AG09309 (cell line): ENCODE measurements around the gene ZCCHC8.
A peak's percentile ranks its signal among the peaks of the same experiment; 100 is the strongest.
"Not testable (repeated sequence)": the region's sequence is repeated elsewhere in the genome, so short reads cannot be mapped to it uniquely, and the experiment has no call there.

ENCODE experiments used
- DNase-seq: peaks from one replicate; pipeline ENCODE4 v3.0.0-alpha.2; 2010; ENCODE audit warnings: low read depth
- H3K4me3 ChIP-seq: 2 replicates; pipeline ENCODE4 v1.5.1; 2011; ENCODE audit warnings: mild to moderate bottlenecking, low read depth, low read length, moderate library complexity; ENCODE audit not compliant: control insufficient read depth
- CTCF ChIP-seq: IDR thresholded peaks from 2 replicates; pipeline ENCODE4 v1.5.1; 2011; ENCODE audit warnings: mild to moderate bottlenecking, low read depth, low read length, inconsistent platforms; ENCODE audit not compliant: insufficient read depth, control insufficient read depth; ENCODE audit errors: missing control alignments

ZCCHC8 gene

DNA sequence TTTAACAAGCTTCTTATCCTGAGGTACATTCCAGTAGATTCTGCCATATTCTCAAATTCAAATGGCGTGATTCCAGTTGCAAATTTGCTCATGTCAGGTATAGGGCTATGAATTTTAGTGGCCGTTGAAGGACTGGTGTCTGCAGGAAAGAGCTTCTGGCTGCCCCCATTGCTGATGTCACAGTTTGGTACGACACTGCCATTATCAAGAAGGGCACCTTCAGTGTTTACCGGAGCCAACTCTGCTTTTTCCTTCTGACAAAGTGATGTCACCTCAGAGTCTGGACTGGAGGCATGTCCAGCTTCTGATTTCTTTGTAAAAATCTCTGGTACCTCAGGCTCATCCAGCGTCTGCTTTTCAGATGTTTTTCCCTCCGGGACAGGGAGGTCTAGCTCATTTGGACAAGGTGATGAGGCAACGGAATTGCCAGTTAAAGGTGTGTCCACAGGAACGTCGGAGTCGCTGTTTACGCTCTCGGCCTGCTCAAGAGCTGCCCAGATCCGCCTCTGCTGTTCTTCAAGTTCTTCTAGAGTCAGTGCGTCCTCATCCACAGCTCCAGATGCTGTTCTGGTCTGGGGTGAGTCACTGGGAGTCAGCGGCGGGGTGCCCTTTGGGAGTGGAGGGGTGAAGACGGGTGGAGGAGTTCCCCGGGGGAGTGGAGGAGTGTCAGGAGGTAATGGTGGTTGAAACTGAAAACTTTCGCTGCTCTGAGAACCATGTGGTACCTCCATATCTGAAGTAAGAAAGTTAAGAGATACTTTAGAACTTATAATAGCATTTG, 27.0 kb downstream of the ZCCHC8 start:
- TF ChIP-seq CTCF: no peak
- H3K4me3 ChIP-seq: no peak overlapping the region
- DNase-seq: no peak

DNA sequence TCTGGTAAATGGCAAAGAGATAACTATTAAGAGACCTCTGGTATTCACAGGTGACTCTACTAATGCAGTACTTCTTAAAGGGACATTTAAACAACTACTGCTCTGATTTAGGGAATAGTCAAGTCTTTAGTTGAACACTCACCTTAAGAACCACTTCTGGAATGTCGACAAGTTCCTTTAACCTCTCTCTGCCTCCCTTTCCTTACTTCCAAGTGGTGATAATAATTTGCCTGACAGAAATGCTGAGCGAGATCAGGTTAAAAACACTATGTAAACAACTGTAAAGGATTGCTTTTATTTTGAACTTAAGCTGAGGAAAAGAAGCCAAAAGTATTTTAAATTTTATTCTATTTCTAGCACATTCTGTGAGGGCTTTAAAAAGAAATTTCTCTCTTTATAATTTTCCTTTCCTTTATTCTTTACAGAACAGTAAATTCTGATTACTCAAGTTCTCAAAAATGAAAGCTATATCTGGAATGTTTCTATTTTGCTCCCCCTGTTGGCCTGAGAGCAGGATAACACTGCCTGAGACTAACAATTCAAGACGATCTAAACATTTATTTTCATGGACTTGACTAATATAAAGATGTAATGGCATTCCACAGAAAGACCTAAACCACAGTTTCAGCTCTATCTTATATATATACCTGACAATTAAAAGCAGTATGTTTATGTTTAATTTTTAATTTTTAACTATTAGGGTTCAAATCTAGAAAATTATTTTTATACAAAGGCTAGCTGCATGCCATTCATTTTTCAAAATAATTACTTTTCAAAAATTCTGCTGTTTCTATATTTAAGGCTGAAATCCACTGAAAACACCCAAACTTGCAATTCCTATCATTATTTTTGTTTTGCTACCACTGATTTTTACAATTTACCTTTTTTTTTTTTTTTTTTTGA, 29.2 kb downstream of the ZCCHC8 start:
- H3K4me3 ChIP-seq: no peak overlapping the region
- peak; percentile 57 for DNase-seq
- TF ChIP-seq CTCF: peak; percentile 65

DNA sequence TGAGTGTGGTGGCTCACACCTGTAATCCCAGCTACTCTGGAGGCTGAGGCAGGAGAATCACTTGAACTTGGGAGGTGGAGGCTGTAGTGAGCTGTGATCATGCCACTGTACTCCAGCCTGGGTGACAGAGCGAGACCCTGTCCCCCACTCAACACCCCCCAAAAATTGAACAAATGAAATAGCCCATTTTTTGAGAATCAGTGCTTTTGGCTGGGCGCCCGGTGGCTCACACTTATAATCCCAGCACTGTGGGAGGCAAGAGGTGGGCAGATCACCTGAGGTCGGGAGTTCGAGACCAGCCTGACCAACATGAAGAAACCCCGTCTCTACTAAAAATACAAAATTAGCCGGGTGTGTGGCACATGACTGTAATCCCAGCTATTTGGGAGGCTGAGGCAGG, 30.2 kb downstream of the ZCCHC8 start:
- H3K4me3 ChIP-seq, DNase-seq: not testable (repeated sequence)

GRCh38 chr12:122469856-122470255, 30.9 kb downstream of the ZCCHC8 start:
- not testable (repeated sequence) for DNase-seq, H3K4me3 ChIP-seq

DNA sequence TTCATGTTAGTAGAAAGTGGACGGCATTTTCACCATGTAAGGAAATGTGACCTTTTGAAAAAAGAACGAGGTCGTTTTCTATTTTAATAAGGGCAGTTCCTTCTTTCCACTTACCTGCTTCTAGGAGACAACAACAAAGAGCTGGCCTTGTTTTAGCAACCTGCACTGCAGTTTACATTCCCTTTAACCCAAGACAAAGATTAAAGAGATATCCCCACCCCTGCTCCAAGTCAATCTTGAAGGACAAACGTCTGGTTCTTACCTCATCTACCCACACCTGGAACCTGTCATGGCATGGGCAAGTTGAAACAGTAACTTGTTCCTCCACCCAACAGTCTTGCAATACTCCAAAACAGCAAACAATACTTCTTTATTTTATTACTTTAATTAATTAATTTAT, 32.7 kb downstream of the ZCCHC8 start:
- no peak for TF ChIP-seq CTCF
- DNase-seq: no peak
- no peak overlapping the region for H3K4me3 ChIP-seq

DNA sequence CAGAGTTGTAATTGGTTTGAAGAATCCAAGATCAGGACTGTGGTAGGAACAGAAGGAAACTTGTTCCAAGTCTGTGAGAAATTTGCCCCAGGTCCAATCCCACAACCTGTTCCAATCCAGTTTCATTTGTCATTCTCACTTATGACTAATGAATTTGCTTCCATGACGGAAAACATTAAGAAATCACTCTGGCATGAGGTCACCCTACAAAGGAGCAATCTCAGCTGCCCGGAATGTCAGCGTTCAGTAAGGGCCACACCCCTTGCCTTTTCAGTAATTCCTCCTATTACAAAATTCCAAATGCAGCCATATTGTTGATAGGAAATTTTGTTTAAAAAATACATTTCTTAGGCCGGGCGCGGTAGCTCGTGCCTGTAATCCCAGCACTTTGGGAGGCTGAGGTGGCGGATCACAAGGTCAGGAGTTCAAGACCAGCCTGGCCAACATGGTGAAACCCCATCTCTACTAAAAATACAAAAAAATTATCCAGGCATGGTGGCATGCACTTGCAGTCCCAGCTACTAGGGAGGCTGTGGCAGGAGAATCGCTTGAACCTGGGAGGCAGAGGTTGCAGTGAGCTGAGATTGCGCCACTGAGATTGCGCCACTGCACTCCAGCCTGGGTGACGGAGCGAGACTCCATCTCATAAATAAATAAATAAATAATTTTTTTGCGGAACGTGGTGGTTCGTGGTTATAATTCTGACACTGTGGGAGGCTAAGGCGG, 36.3 kb downstream of the ZCCHC8 start:
- peak; percentile 88 for DNase-seq

GRCh38 chr12:122460641-122461040, 40.1 kb downstream of the ZCCHC8 start:
- TF ChIP-seq CTCF: no peak
- no peak overlapping the region for H3K4me3 ChIP-seq
- DNase-seq: no peak

More for the DNA sequence above, 36.3 kb downstream of the ZCCHC8 start:
- not testable (repeated sequence) for H3K4me3 ChIP-seq

DNA sequence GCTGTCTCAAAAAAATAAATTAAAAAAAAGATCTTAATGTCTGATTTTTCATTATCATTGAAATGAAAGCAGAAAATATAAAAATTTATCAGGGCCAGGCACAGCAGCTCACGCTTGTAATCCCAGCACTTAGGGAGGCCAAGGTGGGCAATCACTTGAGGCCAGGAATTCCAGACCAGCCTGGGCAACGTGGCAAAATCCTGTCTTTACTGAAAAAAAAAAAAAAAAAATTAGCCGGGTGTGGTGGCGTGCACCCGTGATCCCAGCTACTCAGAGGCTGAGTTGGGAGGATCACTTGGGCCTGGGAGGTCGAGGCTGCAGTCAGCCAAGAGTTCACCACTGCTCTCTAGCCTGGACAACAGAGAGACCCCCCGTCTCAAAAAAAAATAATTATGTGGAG, 40.7 kb downstream of the ZCCHC8 start:
- H3K4me3 ChIP-seq: no peak overlapping the region
- TF ChIP-seq CTCF: no peak
- no peak for DNase-seq
